NCI-H226 (cell line): ENCODE results near the gene CDC25B.
"Not testable (repeated sequence)": the region's sequence is repeated elsewhere in the genome, so short reads cannot be mapped to it uniquely, and the experiment has no call there.

ENCODE experiments used
- DNase-seq: peaks from one replicate; pipeline ENCODE4 v3.0.0-alpha.2; 2015

The CDC25B gene

DNA sequence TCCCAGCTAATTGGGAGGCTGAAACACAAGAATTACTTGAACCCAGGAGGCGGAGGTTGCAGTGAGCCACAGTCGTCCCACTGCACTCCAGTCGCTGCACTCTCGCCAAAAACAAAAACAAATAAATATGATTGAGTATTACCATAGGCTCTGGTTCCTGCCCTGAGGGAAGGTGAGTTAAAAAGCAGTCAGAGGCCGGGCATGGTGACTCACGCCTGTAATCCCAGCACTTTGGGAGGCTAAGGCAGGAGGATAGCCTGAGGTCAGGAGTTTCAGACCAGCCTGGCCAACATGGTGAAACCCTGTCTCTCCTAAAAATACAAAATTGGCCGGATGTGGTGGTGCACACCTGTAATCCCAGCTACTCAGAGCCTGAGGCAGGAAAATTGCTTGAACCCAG lies 44.1 kb downstream of the CDC25B start:
- DNase-seq: peak; percentile 16

DNA sequence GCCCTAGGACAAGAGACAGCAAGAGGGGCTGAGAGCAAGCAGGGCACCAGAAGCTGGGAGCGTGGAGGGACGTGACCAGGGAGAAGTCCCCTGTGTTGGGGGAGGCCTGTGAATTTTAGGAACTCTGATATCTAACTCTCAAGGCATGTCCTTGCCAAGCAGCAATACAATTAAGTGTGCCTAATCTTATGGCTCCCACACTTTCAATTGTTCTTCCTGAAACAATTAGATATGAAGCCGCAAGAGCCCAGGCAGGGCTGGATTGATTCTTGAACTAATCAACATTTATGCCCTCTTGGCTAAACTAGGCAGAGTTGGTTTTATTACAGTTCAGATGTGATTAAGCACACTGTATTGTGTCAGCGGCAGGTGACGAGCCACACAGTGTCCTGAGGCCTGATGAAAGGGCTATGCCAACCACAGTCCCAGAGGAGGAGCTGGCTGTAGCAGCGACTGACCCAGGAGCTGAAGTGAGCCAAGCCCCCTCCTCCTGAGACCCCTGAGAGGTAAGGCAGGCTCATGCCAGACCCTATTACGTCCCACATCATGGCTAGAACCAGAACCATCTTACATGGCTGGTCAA lies 46.3 kb downstream of the CDC25B start:
- DNase-seq: no peak

DNA sequence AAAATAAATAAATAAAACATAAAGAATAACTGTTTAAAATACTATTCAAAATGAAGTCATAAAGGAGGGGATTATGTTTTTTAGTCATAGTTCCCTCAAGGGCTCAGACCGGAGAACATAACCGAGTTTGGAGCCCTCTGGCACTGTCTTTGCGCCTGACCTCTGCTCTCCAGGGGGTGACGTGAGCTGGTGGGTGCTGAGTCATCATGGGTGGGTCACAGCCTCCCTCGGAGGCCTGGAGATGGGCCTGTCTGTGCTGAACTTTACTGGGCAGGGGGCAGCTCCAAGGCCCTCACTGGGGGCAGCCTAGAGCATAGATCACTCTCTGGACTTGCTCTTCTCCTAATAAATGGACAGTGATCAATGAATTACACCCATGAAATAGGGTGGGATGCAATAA lies 47.4 kb downstream of the CDC25B start:
- peak; percentile 15 for DNase-seq

DNA sequence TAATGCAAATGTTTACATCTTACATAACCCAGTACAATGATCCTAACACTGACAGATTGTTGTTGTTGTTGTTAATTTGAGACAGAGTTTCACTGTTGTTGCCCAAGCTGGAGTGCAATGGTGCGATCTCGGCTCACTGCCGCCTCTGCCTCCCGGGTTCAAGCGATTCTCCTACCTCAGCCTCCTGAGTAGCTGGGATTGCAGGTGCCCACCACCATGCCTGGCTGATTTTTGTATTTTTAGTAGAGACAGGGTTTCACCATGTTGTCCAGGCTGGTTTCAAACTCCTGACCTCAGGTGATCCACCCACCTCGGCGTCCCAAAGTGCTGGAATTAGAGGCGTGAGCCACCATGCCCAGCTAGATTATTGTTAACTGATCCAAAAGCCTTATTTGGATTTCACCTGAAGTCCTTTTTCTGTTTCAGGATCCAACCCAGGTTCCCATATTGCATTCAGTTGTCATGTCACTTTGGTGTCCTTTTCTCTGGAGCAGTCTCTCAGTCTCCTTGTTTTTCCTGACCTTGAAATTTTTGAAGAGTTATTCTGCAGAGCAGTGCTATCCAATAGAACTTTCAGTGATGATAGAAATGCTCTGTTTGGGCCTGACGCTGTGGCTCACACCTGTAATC lies 48.0 kb downstream of the CDC25B start:
- DNase-seq: not testable (repeated sequence)

DNA sequence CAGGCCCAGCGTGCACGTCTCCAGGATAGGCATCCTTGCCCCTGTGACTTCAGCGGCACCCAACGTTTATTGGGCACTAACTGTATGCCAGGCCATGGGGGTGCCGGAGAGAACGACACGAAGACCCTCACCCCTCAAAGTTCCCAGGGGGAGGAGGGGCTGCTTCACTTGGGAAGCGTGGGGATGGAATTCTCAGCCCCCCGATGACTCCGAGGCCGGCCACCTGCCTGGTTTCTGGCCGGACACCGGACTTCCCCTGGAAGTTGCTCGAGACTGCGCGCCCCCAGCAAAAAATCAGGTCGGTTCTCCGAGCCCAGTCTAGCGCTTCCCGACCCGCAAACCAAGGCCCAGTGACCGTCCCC lies 50.2 kb downstream of the CDC25B start:
- peak; percentile 55 for DNase-seq

DNA sequence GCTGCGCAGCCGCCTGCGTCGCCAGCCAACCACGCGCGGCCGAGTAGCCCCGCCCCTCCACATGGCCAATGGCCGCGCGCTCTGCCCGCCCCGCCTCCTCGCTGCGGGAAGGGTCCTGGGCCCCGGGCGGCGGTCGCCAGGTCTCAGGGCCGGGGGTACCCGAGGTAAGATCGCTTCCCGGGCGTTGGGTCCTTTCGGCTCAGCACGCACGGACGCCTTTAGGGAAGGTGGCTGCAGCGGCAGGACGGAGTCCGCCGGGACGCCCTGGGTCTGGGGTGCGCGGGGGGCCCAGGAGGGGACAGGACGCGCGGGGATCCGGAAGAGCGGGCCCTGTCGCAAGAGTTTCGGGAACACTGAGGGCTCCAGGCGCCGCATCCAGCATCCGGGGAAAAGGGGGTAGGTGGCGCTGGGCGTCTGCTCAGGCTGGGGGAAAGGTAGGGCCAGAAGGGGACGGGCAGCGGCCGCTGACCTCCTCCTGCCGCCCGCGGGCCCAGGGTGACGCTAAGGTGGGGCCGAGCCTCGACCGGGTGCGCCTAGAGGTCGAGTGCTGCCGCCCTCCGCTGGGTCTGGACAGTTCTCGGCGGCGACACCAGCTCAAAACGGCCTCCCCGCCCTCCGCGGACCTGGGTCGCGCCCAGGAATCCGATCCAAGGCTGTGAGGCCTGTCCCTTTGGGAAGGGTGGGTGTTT lies 50.8 kb downstream of the CDC25B start, which contains the start of gene MAVS:
Gene MAVS, plus strand, starts transcription at position 95 of the 689 bp plus-strand sequence. CDS start 7,791 bp downstream, outside the sequence.
- no peak for DNase-seq

DNA sequence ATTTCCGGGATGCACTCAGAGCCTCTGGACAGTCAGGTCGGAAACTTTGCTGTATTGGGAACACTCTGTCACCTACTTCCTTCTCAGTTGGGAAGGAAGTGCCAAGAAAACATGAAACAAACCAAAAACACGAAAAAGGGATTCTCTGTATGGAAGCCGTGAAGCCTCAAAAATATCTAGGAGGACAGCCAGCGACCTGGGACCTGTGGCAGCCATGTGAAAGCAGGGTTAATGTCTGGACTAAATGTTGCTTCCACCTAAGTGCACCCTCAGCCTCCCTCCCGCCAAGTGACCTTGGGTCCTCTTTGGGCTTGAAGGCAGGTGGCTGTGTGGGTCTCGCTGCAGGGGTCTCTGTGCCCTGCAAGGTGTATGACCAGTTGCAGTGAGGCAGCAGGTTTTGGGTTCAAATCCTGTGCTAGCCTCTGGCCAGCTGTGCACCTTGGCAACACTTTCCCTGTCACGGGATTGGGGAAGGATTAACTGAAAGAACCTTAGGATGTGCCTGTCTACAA lies 51.4 kb downstream of the CDC25B start:
- DNase-seq: no peak

DNA sequence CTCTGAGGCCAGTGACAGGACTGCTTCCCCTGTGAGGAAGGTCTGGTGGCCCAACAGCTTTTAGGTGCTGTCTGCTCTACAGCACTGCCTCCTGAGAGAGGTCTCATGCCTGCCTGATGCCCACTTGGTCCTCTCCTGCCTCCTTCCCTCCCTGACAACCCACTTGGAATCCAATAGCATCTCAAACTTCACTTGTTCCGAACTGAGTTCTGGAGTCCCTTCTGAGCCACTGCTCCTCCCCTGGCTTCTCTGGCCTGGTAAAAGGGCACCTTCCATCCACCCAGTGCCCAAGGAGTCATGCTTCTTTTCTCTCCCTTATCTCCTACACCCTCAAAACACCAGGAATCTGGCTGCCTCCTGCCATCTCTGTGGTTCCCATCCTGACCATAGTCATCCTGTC lies 52.5 kb downstream of the CDC25B start:
- no peak for DNase-seq

DNA sequence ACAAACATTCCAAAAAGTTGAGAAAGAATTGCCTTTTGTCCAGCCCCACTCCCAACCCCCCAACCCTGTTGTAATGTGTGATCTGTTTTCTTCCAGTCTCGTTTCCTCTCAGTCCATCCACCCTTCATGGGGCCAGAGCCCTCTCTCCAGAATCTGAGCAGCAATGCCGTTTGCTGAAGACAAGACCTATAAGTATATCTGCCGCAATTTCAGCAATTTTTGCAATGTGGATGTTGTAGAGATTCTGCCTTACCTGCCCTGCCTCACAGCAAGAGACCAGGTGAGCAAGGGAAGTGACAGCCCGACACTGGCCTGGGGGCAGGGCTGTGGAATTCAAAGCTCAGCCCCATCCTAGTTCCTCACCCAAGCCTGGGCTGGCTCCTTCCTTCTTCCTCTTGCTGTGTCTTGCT lies 58.4 kb downstream of the CDC25B start:
- DNase-seq: no peak
